Esophagus mucosa (tissue), 1 donor: ENCODE results near the gene TMEM121. TPM values are rescaled to one million over a fixed set of nuclear protein-coding genes. Genes with fewer than 3 reads are reported as not detected.
"Not testable (repeated sequence)": the region's sequence is repeated elsewhere in the genome, so short reads cannot be mapped to it uniquely, and the experiment has no call there.

ENCODE experiments used
- ATAC-seq: fragments of 200-7000 bp; cut with Tn5 transposase; one replicate; pipeline ENCODE4 v1.9.1; 2020
- total RNA-seq: library from RNA; stranded (reverse); gene quantifications from one replicate; pipeline ENCODE4 v1.2.4, GENCODE V29; 2023
- donor health status: DM: yes; HTN: yes; CAD: no.

Gene TMEM121
- total RNA-seq, 1 donor from 2014 or later = 0.48 TPM

DNA sequence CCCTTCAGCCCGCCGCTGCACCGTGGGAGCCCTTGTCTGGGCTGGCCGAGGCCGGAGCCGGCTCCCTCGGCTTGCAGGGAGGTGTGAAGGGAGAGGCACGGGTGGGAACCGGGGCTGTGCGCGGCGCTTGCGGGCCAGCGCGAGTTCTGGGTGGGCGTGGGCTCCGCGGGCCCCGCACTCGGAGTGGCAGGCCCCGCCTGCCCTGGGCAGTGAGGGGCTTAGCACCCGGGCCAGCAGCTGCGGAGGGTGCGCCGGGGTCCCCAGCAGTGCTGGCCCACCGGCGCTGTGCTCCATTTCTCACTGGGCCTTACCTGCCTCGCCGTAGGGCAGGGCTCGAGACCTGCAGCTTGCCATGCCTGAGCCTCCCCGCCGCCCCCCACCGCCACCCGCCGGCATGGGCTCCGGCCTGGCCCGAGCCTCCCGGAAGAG lies 21.4 kb downstream of the TMEM121 start:
- no peak for ATAC-seq

DNA sequence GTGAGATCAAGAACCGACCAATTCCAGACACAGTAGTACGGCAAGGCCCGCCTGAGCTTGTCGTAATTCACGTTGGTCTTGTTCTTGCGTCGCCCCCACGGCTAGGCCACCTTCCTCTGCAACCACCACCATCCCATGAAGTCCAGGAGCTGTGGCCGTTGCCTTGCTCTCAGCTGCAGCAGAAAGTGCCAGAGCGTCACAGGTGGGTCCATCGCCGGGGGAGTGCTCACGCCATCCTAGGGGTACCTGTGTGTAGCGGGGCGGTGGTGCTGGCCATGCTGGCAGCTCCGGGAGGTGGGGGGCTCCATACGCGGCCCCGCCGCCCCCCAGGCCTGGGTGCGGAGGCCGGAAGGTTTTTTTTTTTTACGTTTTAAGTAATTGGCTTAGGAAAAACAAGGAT lies 23.1 kb downstream of the TMEM121 start:
- ATAC-seq = no peak

DNA sequence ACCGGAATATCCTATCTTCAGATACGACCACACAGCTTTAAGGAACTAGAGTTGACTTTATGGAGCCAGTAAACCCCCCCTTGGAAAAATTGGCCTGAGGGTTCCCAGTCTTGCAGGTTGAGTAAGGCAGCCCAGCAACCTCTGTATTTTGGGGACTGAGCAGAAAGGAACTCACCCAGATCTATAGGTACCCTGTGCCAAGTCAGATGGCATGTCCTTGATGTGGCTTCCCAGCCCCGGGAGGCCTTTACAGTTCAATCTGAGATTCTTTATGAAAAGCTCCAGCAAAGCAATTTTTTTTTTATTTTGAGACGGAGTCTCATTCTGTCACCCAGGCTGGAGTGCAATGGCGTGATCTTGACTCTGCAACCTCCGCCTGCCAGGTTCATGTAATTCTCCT lies 27.6 kb downstream of the TMEM121 start:
- no peak for ATAC-seq

DNA sequence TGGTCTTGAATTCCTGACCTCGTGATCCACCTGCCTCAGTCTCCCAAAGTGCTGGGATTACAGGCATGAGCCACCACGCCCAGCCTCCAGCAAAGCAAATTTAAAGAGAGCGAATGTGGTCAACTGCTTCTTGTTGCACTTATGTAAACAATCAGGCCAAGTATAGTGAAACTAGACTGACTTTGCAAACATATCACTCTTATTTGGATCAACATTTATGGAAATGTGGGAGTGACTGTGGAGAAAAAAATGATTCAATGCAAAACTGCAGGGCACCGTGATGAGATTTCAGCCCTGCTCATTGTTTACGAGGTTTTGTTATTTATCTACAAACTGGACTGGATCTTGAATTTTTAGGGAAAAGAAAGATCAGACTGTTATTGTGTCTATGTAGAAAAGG lies 28.1 kb downstream of the TMEM121 start:
- no peak for ATAC-seq

DNA sequence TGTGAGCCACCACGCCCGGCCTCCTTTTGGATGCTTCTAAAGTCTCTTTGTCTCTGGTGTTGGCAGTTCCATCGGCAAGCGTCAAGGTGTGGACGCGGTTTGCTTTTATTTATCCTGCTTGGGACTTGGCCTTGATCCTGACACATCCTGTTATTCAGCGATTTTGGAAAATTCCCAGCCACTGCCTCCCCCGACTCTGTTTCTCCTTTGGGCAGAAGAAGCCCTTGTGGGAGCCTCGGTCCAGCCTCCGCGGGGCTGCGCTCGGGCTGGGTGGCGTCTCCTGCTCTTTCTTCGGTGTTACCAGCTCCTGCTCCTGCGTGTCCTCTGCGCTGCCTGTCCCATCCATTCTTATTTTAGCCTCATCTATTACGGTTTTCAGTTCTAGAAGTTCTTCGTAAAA lies 31.3 kb downstream of the TMEM121 start:
- not testable (repeated sequence) for ATAC-seq

DNA sequence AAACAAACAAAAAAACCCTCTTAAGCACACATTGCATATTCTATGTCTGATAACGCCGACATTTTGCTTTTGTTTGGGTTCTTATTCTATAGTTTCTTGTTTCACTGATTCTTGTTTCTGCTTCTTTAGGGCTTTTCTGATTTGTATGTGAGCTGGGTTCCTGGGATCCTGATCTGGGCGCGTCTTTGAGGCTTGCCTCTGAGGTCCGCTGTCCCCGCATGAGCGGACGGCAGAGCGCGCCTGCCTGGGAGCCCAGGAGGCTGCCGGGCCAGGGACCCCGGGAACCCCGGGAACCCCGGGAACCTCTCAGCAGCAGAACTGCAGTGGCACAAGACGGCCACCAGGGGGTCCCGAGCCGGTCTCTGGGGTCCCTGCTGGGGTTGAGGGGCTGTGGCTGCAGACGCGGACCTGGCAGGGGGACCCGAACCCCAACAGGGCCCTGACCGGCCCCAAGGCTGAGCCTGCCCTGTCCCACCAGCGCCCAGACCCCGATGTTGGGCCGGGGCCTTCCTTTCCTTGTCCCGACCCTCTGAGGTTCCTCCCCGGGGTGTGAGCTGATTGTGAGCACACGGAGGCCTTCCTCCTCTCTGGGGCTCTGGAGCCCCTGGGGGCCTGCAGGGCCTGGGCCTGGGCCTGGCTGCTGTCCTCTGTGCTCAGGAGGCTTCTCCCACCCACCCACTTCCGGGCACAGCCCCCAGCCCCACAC lies 32.2 kb downstream of the TMEM121 start:
- ATAC-seq = peak; percentile 17

DNA sequence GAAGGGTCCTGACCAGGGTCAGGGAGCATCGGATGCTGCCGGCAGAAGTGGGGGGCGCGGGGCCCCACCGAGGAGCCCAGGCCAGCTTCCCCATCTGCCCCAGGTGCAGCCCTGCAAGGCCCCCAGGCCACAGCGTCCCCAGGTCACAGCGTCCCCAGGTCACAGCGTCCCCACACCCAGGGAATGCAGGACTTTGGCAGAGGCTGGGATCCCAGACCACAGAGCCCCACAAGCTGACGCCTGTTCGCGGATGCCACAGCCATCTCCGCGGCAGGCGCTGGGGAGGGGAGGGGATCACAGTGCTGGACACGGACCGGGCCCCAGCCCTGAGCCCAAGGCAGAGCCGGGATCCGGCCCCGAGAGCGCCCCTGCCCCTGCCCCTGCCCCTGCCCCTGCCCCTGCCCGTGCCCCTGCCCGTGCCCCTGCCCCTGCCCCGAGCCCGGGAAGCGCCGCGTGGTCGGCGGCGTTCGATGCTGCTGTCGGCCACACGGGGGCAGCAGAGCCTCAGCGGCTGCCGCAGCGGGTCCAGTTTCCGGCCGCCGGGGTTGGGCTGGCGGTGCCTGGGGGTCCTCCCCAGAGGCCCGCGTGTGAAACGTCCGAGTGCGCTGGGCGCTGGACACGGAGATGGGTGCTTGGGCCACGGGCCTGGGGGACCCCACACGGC lies 33.1 kb downstream of the TMEM121 start:
- peak; percentile 52 for ATAC-seq

DNA sequence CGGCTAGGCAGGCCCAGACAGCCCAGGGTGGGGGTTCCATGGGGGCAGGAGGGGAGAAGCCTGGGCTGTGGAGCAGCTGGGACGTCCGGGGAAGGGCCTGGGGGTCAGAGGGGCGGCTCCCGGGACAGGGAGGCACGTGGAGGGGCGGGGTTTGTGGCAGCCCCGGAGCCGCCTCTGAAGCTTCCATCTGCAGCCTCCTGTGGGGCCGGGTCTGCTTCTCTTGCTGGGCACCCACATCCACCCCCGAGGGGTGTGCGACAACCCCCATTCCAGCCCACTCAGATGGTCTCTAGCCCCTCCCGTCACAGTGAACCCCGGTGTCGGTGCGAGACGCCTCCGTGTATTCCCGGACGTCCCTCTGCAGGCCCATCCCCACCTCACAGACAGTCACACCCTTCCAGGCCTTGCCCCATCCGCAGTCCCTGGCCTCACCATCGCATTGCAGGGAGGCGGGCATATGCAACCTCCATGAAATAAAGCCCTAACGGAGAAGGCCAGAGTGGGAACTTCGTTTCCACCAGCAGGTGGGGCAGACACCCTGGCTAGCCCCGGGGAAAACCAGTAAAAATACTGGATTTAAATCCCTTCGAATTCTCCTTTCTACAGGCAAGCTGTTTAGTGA lies 33.8 kb downstream of the TMEM121 start:
- peak; percentile 51 for ATAC-seq

DNA sequence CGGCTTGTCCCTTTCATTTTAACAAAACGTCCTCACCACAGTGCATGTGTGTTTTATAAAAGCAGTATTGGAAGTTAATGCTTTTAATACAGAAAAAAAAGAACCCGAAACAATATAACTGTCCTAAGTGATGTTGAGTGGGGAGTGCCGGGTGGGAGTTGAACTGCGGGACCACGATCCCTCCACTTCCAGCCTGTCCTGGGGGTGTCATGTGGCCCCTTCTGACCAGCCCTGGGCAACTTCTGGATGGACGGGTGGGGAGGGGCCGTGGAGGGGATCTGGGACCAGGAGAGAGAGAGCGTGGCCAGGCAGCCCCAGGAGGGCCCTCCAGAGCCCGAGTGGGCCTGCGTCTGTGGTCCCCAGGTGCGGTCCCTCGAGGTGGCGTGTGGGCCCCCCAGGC lies 35.0 kb downstream of the TMEM121 start:
- not testable (repeated sequence) for ATAC-seq

DNA sequence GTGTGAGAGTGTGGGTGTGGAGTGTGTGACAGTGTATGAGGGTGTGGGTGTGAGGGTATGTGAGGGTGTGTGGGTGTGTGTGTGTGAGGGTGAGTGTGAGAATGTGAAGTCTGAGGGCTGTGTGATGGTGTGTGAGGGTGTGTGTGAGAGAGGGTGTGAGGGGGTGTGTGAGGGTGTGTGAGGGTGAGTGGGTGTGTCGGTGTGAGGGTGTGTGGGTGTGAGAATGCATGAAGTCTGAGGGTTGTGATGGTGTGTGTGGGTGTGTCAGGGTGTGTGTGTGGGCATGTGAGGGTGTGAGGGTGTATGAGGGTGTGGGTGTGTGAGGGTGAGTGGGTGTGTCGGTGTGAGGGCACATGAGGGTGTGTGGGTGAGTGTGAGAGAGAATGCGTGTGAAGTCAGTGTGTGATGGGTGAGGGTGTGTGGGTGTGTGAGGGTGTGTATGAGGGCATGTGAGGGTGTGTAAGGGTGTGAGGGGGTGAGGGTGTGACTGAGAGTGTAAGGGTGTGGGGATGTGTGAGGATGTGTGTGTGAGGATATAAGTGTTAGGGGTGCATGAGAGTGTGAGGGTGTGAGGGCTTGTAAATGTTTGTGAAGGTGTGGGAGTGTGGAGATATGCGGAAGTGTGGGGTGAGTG lies 36.4 kb downstream of the TMEM121 start:
- no peak for ATAC-seq

DNA sequence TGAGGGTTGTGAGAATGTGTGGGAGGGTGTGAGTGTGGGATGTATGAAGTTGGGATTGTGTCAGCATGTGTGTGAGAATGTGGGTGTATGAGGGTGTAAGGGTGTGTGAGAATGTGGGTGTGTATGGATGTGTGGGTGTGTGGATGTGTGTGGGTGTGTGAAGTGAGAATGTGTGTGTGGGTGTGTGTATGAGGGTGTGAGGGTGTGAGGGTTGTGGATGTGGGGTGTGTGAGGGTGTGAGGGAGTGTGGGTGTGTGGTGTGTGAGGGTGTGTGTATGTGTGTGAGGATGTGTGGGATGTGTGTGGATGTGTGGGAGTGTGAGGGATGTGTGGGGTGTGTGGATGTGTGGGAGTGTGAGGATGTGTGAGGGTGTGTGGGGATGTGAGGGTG lies 37.0 kb downstream of the TMEM121 start:
- ATAC-seq = no peak

DNA sequence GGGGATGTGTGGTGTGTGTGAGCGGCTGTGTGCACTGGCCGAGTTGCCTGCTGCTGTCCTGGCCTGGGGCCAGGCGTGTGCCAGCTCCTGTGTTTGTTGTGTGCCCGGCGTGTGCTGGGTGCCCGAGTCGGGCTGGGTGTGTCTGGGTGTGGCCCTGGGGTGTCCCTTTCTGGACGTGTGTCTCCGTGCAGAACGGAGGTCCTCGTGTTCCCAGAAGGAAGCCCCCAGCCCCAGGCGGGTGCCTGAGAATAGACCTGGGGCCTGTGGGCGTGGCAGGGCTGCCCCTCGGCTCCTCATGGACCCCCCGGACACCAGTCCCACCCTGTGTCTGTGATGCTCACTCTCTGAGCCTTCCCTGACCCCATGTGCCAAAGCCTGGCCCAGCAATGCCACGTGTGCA lies 38.2 kb downstream of the TMEM121 start:
- ATAC-seq = not testable (repeated sequence)

DNA sequence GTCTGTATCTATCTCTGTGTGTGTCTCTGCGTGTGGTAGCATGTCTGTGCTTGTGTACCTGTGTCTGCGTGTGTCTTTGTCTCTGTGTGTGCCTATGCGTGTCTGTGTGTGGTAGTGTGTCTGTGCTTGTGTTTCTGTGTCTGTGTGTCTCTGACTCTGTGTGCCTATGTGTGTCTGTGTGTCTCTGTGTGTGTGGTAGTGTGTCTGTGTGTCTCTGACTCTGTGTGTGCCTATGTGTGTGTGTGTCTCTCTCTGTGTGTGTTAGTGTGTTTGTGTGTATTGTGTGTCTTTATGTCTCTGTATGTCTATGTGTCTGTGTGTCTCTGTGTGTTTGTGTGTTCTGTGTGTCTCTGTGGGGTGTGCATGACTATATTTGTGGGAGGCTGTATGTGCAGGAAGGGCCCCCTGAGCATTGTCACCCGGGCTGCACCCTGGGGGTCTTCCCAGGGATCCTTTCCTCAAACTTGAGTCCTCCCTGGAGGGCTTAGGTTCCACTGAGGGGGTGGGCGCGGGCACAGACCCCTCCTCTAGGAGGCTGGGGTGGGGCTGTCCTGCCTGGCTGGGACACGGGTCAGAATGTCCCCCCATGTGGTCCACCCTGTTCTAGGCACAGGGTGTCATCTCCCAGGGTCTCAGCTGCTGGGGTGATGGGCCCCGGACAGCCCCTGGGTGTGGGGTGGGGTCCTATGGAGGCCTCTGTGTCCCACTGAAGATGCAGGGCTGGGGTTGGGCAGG lies 39.0 kb downstream of the TMEM121 start:
- peak; percentile 6 for ATAC-seq

DNA sequence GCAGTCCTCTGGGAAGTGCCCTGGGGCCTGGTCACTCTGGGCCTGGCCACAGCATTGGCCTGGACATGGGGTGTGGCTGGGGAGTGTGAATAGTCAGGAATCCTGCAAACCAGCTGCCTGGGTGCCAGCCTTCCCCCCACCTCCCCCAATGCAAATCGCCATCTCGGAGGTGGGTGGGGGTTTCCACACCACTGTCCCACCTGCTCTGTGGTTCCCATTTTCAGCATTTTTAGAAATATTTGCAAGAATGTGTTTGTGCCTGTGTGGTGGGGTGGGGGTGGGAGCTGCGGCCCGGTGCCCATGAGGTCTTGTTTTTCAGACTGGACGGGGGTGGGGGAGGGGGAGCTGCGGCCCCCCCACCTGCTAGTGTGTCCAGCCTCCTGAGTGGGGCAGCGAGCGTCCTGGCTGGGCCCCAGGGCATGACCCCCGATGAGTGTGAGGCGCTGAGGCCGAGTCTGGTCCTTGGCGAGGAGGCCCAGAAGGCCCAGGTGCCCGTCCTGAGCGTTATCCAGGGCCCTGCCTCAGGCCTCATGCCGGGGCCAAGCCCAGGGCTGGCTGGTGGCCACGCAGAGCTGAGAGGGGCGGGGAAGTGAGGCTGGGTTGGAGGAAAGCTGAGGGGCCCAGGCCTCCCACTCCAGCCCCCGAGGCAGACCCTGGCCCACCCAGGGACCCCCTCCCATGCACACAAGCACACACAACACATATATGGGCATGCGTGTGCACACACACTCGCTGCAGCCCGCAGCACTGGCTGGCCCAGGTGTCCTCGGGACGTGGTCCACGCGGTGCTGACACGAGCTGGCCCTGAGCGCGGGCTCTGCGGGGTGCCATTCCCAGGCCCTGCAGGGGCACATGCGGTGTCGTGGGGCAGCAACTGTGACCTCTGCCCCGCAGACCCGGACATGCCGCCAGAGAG lies 40.1 kb downstream of the TMEM121 start:
- peak; percentile 22 for ATAC-seq

DNA sequence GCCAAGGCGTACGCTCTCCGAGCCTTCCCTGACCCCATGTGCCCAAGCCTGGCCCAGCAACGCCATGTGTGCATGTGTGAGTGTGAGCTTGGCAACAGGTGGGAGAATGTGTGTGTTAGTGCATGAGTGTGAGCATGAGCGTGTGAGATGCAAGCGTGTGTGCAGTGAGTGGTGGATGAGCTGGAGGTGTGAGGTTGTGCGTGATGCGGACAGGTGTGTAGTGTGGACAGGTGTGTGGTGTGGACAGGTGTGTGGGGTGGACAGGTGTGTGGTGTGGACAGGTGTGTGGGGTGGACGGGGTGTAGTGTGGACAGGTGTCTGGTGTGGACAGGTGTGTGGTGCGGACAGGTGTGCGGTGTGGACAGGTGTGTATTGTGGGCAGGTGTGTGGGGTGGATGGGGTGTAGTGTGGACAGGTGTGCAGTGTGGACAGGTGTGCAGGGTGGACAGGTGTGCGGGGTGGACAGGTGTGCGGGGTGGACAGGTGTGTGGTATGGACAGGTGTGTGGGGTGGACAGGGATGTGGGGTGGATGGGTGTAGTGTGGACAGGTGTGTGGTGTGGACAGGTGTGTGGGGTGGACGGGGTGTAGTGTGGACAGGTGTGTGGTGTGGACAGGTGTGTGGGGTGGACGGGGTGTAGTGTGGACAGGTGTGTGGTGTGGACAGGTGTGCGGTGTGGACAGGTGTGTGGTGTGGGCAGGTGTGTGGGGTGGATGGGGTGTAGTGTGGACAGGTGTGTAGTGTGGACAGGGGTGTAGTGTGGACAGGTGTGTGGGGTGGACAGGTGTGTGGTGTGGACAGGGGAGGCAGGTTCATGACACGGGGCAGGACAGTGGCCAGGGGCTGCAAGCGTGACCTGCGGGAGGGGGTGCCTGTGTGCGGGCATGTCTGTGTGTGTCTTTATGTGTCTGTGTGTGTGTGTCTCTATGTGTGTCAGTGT lies 41.1 kb downstream of the TMEM121 start:
- not testable (repeated sequence) for ATAC-seq

DNA sequence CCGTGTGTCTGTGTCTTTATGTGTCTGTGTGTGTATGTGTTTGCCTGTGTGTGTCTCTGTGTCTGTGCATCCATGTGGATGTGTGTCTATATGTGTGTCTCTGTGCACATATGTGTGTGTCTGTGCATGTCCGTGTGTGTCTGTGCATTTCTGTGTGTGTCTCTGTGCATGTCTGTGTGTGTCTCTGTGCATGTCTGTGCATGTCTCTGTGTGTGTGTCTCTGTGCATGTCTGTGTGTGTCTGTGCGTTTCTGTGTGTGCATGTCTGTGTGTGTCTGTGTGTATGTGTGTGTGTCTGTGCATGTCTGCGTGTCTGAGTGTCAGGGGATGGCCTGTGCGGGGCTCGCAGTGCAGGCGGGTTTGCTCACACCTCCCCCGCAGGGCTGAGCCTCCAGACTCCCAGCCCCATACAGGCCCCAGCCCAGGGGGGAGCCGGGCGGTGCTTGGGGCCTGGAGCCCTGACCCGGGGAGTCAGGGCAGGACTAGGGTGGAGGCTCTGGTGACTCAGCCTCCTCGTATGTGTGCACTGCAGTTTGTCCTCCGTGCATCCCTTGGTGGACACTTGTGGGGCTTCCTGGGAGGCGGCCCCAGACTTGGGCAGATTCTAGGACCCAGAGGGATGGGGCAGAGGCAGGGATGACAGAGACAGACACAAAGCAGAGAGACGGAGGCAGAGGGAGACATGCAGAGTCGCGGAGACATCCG lies 41.9 kb downstream of the TMEM121 start:
- ATAC-seq = not testable (repeated sequence)

DNA sequence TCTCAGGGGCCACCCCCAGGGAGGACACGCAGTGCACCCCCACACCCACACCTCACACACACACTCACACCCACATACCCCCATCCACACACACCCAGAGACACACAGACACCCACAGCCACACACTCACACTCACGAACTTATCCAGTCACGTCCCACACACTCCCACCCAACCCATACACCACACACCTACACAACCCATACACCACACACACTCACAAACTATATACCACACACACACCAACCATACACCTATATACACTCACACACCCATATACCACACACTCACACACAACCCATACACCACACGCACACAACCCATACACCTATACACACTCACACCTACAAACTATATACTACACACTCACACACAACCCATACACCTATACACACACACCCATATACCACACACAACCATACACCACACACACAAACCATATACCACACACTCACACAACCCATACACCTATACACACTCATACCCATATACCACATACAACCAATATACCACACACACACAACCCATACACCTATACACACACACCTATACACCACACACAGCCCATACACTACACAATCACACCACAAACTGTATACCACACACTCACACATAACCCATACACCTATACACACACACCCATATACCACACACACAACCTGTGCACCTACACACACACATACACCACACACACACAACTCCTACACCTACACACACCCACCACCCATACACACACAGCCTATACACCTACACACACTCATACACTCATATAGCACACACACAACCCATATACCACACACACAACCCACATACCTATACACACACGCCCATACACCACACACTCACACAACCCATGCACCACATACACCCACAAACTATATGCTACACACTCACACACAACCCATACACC lies 42.7 kb downstream of the TMEM121 start:
- no peak for ATAC-seq

DNA sequence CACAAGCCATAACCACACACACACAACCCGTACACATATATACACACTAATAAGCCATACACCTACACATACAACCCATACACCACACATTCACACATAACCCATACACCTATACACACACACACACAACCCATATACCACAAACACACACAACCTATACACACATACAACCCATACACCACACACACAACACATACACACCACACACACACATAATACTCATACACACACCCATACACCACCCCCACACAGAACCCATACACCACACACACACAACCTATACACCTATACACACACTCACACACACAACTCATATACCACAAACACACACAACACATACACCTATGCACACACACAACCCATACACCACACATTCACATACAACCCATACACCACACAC lies 44.1 kb downstream of the TMEM121 start:
- no peak for ATAC-seq
